Hematopoietic multipotent progenitor cell treated with erythropoietin and hydrocortisone succinate and interleukin-3 and kit ligand, for 17 days (in vitro differentiated cells): Measurements from ENCODE around the gene BTG1.

Experiments used
- DNase-seq: peaks from one replicate; pipeline ENCODE4 v3.0.0-alpha.2; 2015; ENCODE audit warnings: low spot score

Gene BTG1

GRCh38 chr12:92133171-92133570, 12.5 kb downstream of the BTG1 start:
- no peak for DNase-seq

- no peak for DNase-seq
These were observed 13.4 kb downstream of the BTG1 start for GRCh38 chr12:92132288-92132687.

GRCh38 chr12:92130999-92131398, 14.6 kb downstream of the BTG1 start:
- no peak for DNase-seq

- no peak for DNase-seq
These were observed 16.0 kb downstream of the BTG1 start for GRCh38 chr12:92129609-92130008.

- DNase-seq: no peak
These were observed 17.0 kb downstream of the BTG1 start for GRCh38 chr12:92128612-92129011.

- DNase-seq: no peak
These were observed 21.0 kb downstream of the BTG1 start for GRCh38 chr12:92124689-92125029.

- no peak for DNase-seq
These were observed 21.6 kb downstream of the BTG1 start for GRCh38 chr12:92123780-92124688.

- no peak for DNase-seq
These were observed 22.5 kb downstream of the BTG1 start for GRCh38 chr12:92122941-92123779.

GRCh38 chr12:92121826-92122225, 23.8 kb downstream of the BTG1 start:
- no peak for DNase-seq

GRCh38 chr12:92118826-92119536, 26.7 kb downstream of the BTG1 start:
- no peak for DNase-seq

GRCh38 chr12:92114834-92115233, 30.8 kb downstream of the BTG1 start:
- DNase-seq: no peak

GRCh38 chr12:92111256-92111655, 34.4 kb downstream of the BTG1 start:
- no peak for DNase-seq

GRCh38 chr12:92110083-92110640, 35.5 kb downstream of the BTG1 start:
- DNase-seq: no peak

- no peak for DNase-seq
These were observed 36.0 kb downstream of the BTG1 start for GRCh38 chr12:92109613-92110012.

GRCh38 chr12:92108651-92109050, 37.0 kb downstream of the BTG1 start:
- DNase-seq: no peak

GRCh38 chr12:92107621-92108131, 38.0 kb downstream of the BTG1 start:
- DNase-seq: no peak

- no peak for DNase-seq
These were observed 38.6 kb downstream of the BTG1 start for GRCh38 chr12:92107094-92107493.

- DNase-seq: no peak
These were observed 40.0 kb downstream of the BTG1 start for GRCh38 chr12:92105676-92106075.

GRCh38 chr12:92105110-92105509, 40.5 kb downstream of the BTG1 start:
- DNase-seq: no peak

GRCh38 chr12:92102606-92103005, 43.0 kb downstream of the BTG1 start:
- DNase-seq: no peak

GRCh38 chr12:92098594-92099380, 46.9 kb downstream of the BTG1 start:
- DNase-seq: no peak
